ENCODE measurements around the gene ATXN1.

Gene ATXN1

DNA sequence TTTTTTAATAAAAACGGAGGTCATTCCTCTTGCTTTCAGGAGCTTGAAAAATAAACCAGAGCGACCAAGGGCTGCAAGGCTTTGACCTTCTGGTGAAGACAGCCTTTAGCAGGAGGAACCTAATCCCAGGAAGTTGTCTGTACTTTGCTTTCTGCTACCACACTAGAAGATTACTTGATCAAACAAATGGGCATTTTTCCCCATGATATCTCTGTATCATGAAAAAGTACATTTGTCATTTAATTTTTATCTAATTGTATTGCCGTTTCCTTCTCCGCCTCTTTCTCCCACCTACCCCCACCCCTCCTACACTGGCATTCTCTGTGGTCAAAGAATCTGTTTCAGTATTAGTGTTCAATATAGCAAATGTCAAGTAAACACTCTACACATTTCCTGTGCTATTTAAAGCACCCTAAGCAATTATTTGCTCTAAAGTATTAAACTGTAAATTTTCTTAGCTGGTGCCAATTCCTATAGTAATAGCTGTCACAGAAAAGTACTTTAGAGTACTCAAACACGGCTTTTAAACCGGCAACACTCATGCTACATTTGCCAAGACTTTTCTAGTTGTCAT, 29.7 kb downstream of the ATXN1 start:
- in situ Hi-C loops (cut with MboI; ENCODE audit: low pct_unique_long_range_greater_than_20kb, low sequenced_read_pairs), result no loop called here
- DNase-seq, result no peak

DNA sequence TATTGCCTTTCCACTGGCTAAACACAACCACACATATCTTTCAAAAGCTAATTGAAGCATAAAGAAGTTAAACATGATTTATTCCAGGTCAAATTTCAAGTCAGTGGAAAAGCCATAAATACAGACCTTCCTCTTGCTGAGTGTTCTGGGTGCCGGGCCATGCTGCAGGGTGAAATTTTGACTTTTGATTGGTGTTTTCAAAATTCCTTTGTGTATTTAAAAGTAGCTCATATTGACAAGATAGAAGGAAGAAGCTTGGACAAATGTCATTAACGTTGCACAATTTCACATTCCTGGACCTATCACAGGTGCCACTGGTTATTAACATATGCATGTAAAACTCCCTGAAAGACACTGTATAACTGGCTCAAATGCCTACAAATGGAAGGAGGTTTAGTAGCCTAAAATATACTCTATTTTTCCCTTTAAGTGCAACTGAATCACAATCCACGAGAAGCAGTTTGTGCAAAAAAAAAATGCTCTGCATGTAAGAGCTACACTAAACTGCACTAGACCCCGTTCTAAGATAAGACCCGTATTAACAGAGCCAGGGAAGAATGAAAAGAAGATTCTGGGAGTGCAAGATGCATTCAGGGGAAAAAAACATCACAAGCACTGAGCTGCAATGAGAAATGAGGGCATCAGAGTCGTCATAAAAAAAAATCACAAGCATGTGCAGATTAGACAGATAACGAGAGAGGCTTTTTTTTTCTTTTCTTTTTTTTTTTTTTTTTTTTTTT, 30.4 kb downstream of the ATXN1 start:
- DNase-seq, result no peak
- in situ Hi-C loops (cut with MboI; ENCODE audit: low pct_unique_long_range_greater_than_20kb, low sequenced_read_pairs), result no loop called here

GRCh38 chr6:16729744-16730143, 31.5 kb downstream of the ATXN1 start:
- in situ Hi-C loops (cut with MboI; ENCODE audit: low pct_unique_long_range_greater_than_20kb, low sequenced_read_pairs), result no loop called here
- DNase-seq, result no peak

- in situ Hi-C loops (cut with MboI; ENCODE audit: low pct_unique_long_range_greater_than_20kb, low sequenced_read_pairs), result no loop called here
- DNase-seq, result no peak
These were observed 32.0 kb downstream of the ATXN1 start for GRCh38 chr6:16729183-16729691.

DNA sequence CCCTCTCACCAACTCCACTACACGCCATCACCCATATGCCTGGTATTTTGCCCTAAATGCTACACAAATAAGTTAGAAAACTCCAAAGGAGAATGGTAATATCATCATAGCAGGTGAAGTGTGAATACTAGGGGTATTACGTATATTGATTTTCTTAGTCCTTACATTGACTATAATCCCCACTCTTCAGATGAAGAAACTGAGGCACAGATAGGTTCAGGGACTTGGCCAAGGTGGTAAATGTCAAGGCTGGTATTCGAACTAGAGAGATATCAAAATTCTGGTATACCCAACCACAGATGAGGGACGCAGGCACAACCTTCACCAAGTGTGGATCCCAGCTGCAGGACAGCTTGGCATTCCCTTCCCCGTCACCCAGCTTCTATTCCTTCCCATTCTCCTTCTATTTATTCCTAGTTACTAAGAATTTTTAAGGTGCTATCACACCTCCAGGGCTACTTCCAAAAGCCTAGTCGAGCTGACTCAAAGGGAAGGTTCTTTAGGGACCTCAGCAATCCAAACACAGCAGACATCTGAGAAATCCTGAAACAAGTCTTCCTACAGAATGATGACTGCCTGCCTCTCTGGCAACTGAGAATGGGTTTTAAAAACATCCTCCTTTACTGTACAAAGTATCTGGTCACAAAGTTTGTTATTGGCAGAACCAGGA, 32.6 kb downstream of the ATXN1 start:
- no peak for DNase-seq
- in situ Hi-C loops (cut with MboI; ENCODE audit: low pct_unique_long_range_greater_than_20kb, low sequenced_read_pairs), result no loop called here

- in situ Hi-C loops (cut with MboI; ENCODE audit: low pct_unique_long_range_greater_than_20kb, low sequenced_read_pairs), result no loop called here
- no peak for DNase-seq
These were observed 33.3 kb downstream of the ATXN1 start for GRCh38 chr6:16727996-16728395.

- in situ Hi-C loops (cut with MboI; ENCODE audit: low pct_unique_long_range_greater_than_20kb, low sequenced_read_pairs), result no loop called here
- no peak for DNase-seq
These were observed 36.0 kb downstream of the ATXN1 start for GRCh38 chr6:16725145-16725864.

DNA sequence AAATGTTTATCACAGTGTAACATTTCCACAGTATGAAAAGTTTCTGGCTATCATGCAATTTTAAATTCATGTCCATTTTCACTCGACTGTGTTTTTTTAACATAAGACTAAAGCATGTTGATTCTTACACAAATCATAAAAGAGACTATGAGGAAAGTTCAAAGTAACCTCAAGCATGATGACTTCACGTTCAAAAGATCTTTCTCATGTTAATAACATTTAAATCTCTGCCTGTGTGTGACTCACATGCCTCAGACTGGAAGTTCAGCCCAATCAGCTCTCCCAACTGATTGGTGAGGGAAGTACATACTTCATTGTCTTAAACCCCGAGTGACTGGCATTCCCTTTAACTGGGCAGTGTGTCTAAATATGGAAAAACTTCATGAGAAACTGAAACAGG, 37.4 kb downstream of the ATXN1 start:
- in situ Hi-C loops (cut with MboI; ENCODE audit: low pct_unique_long_range_greater_than_20kb, low sequenced_read_pairs), result no loop called here
- no peak for DNase-seq

DNA sequence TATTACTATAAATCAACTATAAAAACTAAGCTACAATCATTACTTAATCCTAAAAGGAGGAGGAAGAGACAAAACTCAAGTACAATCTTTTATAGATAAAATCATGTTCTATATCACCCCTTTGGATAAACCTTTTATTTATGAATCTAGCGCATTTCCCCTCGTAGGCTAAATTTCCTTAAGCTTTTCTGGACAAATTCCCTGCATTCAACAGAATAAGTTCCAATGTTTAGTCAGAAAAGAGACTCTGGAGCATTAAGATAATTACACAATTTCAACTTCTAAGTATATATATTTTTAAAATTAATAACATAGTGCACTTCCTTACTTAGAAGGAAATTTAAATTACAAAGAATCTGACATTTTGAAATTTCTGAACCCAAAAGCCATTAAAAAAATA, 37.9 kb downstream of the ATXN1 start:
- in situ Hi-C loops (cut with MboI; ENCODE audit: low pct_unique_long_range_greater_than_20kb, low sequenced_read_pairs), result no loop called here
- no peak for DNase-seq

- in situ Hi-C loops (cut with MboI; ENCODE audit: low pct_unique_long_range_greater_than_20kb, low sequenced_read_pairs), result no loop called here
These were observed 38.6 kb downstream of the ATXN1 start for GRCh38 chr6:16722630-16723029.

DNA sequence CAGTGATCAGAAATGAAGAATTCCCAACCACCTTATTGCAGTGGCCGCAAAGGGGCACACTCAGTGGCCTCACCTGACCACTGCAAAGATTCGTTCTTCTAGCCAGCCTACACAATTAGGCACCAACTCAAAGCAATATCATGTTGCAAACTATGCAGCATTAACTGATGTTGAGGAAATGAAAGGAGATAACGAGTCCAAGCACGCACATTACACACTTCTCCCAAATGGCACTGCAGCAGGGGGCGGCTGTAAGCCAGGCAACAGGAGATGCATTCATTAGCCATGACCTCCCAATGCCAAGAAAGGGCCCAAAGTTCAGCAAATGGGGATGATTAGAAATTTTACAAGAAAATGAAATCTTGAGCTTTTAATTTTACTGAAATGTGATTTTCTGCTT, 39.3 kb downstream of the ATXN1 start:
- no peak for DNase-seq
- in situ Hi-C loops (cut with MboI; ENCODE audit: low pct_unique_long_range_greater_than_20kb, low sequenced_read_pairs), result no loop called here

More at GRCh38 chr6:16722630-16723029, 38.6 kb downstream of the ATXN1 start:
- DNase-seq, result no peak

- in situ Hi-C loops (cut with MboI; ENCODE audit: low pct_unique_long_range_greater_than_20kb, low sequenced_read_pairs), result no loop called here
- DNase-seq, result no peak
These were observed 40.4 kb downstream of the ATXN1 start for GRCh38 chr6:16720861-16721260.

- in situ Hi-C loops (cut with MboI; ENCODE audit: low pct_unique_long_range_greater_than_20kb, low sequenced_read_pairs), result no loop called here
- DNase-seq, result no peak
These were observed 41.8 kb downstream of the ATXN1 start for GRCh38 chr6:16719488-16719887.

- DNase-seq, result no peak
- in situ Hi-C loops (cut with MboI; ENCODE audit: low pct_unique_long_range_greater_than_20kb, low sequenced_read_pairs), result no loop called here
These were observed 42.9 kb downstream of the ATXN1 start for GRCh38 chr6:16718356-16718755.

- DNase-seq, result no peak
- in situ Hi-C loops (cut with MboI; ENCODE audit: low pct_unique_long_range_greater_than_20kb, low sequenced_read_pairs), result no loop called here
These were observed 43.9 kb downstream of the ATXN1 start for GRCh38 chr6:16717275-16717942.

- no peak for DNase-seq
- in situ Hi-C loops (cut with MboI; ENCODE audit: low pct_unique_long_range_greater_than_20kb, low sequenced_read_pairs), result no loop called here
These were observed 44.9 kb downstream of the ATXN1 start for GRCh38 chr6:16716321-16716858.

GRCh38 chr6:16713597-16713996, 47.7 kb downstream of the ATXN1 start:
- in situ Hi-C loops (cut with MboI; ENCODE audit: low pct_unique_long_range_greater_than_20kb, low sequenced_read_pairs), result no loop called here
- no peak for DNase-seq

- in situ Hi-C loops (cut with MboI; ENCODE audit: low pct_unique_long_range_greater_than_20kb, low sequenced_read_pairs), result no loop called here
- peak; percentile 79 for DNase-seq
These were observed 48.3 kb downstream of the ATXN1 start for GRCh38 chr6:16712931-16713484.
